Omental fat pad (tissue), 4 donors: ENCODE results near the gene TMTC3. TPM values are rescaled to one million over a fixed set of nuclear protein-coding genes. Genes with fewer than 3 reads are reported as not detected.

ENCODE experiments used
- ATAC-seq: fragments of 150-250 bp; one replicate; pipeline ENCODE4 v1.9.1; 2016; ENCODE audit warnings: mild to moderate bottlenecking, moderate library complexity; ENCODE audit not compliant: low FRiP score
- DNase-seq: peaks from one replicate; pipeline ENCODE4 v3.0.0-alpha.2; 2019; ENCODE audit warnings: low spot score
- total RNA-seq, 4 donors: library from RNA; depleted of rRNA; stranded (reverse); fragments of >200 nt; gene quantifications; one replicate each; pipeline ENCODE4 v1.1.0, GENCODE V29; 2016
- TF ChIP-seq, protein P1 (sequence below), 3 donors: fragments of 450-650 bp; IDR thresholded peaks; one replicate each; pipeline ENCODE4 v1.5.1; 2016 to 2017; ENCODE audit warnings: antibody characterized with exemption in 3 of 3, mild to moderate bottlenecking in 3 of 3, moderate library complexity in 2 of 3

The TMTC3 gene
- total RNA-seq, 4 donors from 2014 or later: 10.2 to 22.0 (median 19.1) TPM

- ATAC-seq: no peak
These were observed 40.3 kb downstream of the TMTC3 start for GRCh38 chr12:88182416-88182815.

GRCh38 chr12:88184196-88184595 is 42.1 kb downstream of the TMTC3 start:
- DNase-seq: no peak
- TF ChIP-seq, protein P1, sequence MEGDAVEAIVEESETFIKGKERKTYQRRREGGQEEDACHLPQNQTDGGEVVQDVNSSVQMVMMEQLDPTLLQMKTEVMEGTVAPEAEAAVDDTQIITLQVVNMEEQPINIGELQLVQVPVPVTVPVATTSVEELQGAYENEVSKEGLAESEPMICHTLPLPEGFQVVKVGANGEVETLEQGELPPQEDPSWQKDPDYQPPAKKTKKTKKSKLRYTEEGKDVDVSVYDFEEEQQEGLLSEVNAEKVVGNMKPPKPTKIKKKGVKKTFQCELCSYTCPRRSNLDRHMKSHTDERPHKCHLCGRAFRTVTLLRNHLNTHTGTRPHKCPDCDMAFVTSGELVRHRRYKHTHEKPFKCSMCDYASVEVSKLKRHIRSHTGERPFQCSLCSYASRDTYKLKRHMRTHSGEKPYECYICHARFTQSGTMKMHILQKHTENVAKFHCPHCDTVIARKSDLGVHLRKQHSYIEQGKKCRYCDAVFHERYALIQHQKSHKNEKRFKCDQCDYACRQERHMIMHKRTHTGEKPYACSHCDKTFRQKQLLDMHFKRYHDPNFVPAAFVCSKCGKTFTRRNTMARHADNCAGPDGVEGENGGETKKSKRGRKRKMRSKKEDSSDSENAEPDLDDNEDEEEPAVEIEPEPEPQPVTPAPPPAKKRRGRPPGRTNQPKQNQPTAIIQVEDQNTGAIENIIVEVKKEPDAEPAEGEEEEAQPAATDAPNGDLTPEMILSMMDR (IDR thresholded peaks at IDR 0.05): no peak
- ATAC-seq: no peak

More at GRCh38 chr12:88182416-88182815, 40.3 kb downstream of the TMTC3 start:
- TF ChIP-seq, protein P1 (IDR thresholded peaks at IDR 0.05): no peak
- no peak for DNase-seq

- TF ChIP-seq, protein P1 (IDR thresholded peaks at IDR 0.05): no peak
These were observed 43.2 kb downstream of the TMTC3 start for GRCh38 chr12:88185279-88185678.

GRCh38 chr12:88185988-88186387 is 43.9 kb downstream of the TMTC3 start:
- TF ChIP-seq, protein P1 (IDR thresholded peaks at IDR 0.05): no peak

More at GRCh38 chr12:88185279-88185678, 43.2 kb downstream of the TMTC3 start:
- DNase-seq (no peak), ATAC-seq (no peak)

GRCh38 chr12:88187571-88187970 is 45.5 kb downstream of the TMTC3 start:
- DNase-seq: no peak
- ATAC-seq: no peak
- TF ChIP-seq, protein P1 (IDR thresholded peaks at IDR 0.05): no peak

More at GRCh38 chr12:88185988-88186387, 43.9 kb downstream of the TMTC3 start:
- ATAC-seq (no peak), DNase-seq (no peak)

GRCh38 chr12:88188180-88188579 is 46.1 kb downstream of the TMTC3 start:
- no peak for ATAC-seq
- no peak for DNase-seq
- TF ChIP-seq, protein P1 (IDR thresholded peaks at IDR 0.05): no peak

- no peak for DNase-seq
- TF ChIP-seq, protein P1 (IDR thresholded peaks at IDR 0.05): no peak
These were observed 50.3 kb downstream of the TMTC3 start for GRCh38 chr12:88192426-88192825.

More at GRCh38 chr12:88192426-88192825, 50.3 kb downstream of the TMTC3 start:
- no peak for ATAC-seq
